Left ventricle myocardium inferior (tissue), 1 donor: ENCODE results near the gene CAAP1. TPM values are rescaled to one million over a fixed set of nuclear protein-coding genes. Genes with fewer than 3 reads are reported as not detected.
"Not testable (repeated sequence)": the region's sequence is repeated elsewhere in the genome, so short reads cannot be mapped to it uniquely, and the experiment has no call there.

ENCODE experiments used
- DNase-seq: peaks from one replicate; pipeline ENCODE4 v3.0.0-alpha.2; 2020
- H3K27ac ChIP-seq: fragments of 200-600 bp; replicated peaks from 2 replicates; pipeline ENCODE4 v1.8.0; 2021
- H3K27me3 ChIP-seq: fragments of 200-600 bp; 2 replicates; pipeline ENCODE4 v1.8.0; 2021; ENCODE audit warnings: low read depth
- H3K36me3 ChIP-seq: fragments of 200-600 bp; 2 replicates; pipeline ENCODE4 v1.8.0; 2021
- H3K4me1 ChIP-seq: fragments of 200-600 bp; 2 replicates; pipeline ENCODE4 v1.8.0; 2021
- H3K4me3 ChIP-seq: fragments of 200-600 bp; 2 replicates; pipeline ENCODE4 v1.8.0; 2021; ENCODE audit warnings: mild to moderate bottlenecking, moderate library complexity
- H3K9me3 ChIP-seq: fragments of 200-600 bp; replicated peaks from 2 replicates; pipeline ENCODE4 v1.8.0; 2021
- CTCF ChIP-seq: fragments of 200-600 bp; IDR thresholded peaks from 2 replicates; pipeline ENCODE4 v1.8.0; 2021; ENCODE audit warnings: antibody characterized with exemption, mild to moderate bottlenecking, borderline replicate concordance
- intact Hi-C: fragments of 100-400 bp; cut with micrococcal nuclease; formaldehyde crosslinking; loops from one replicate; pipeline ENCODE4 v1.11.0; 2022
- total RNA-seq: library from RNA; stranded (reverse); fragmentation: NEBNext Ultra II Directional; extraction: Animal tissue kit (Norgen Biotek cat#: 25700); gene quantifications from one replicate; pipeline ENCODE4 v1.2.1, GENCODE V29; 2021
- donor health status: DM: no; HTN: yes; CAD: no; lungs with severe emphysema.

The CAAP1 gene
- total RNA-seq, 1 donor from 2014 or later, result 7.9 TPM

- no peak for TF ChIP-seq CTCF
- Histone ChIP-seq H3K27ac (no peak overlapping the region), H3K4me1 (no peaks in the 10 kb centered on the region), H3K4me3 (no peak overlapping the region), H3K36me3 (peaks cover 13% of the 10 kb centered on the region), H3K27me3 (no peaks in the 10 kb centered on the region), H3K9me3 (no peaks in the 10 kb centered on the region)
- intact Hi-C loops, result no loop called here
- no peak for DNase-seq
Measured at GRCh38 chr9:26833792-26834191, 58.8 kb downstream of the CAAP1 start.

GRCh38 chr9:26828391-26828955 is 64.1 kb downstream of the CAAP1 start:
- intact Hi-C loops, H3K27ac ChIP-seq, H3K27me3 ChIP-seq, H3K9me3 ChIP-seq, H3K4me3 ChIP-seq, H3K36me3 ChIP-seq, DNase-seq, H3K4me1 ChIP-seq: not testable (repeated sequence)

GRCh38 chr9:26814799-26815198 is 77.8 kb downstream of the CAAP1 start:
- intact Hi-C loops, result no loop called here
- Histone ChIP-seq H3K27ac (no peak overlapping the region), H3K36me3 (no peaks in the 10 kb centered on the region), H3K4me1 (no peaks in the 10 kb centered on the region), H3K4me3 (no peak overlapping the region), H3K9me3 (no peaks in the 10 kb centered on the region), H3K27me3 (no peaks in the 10 kb centered on the region)
- no peak for TF ChIP-seq CTCF
- no peak for DNase-seq

GRCh38 chr9:26813247-26813646 is 79.4 kb downstream of the CAAP1 start:
- Histone ChIP-seq H3K27ac (no peak overlapping the region), H3K36me3 (no peaks in the 10 kb centered on the region), H3K9me3 (no peaks in the 10 kb centered on the region), H3K4me1 (no peaks in the 10 kb centered on the region), H3K4me3 (no peak overlapping the region), H3K27me3 (no peaks in the 10 kb centered on the region)
- intact Hi-C loops, result no loop called here
- TF ChIP-seq CTCF, result no peak
- DNase-seq, result no peak

- Histone ChIP-seq H3K27me3 (no peaks in the 10 kb centered on the region), H3K4me3 (no peak overlapping the region), H3K27ac (no peak overlapping the region), H3K36me3 (no peaks in the 10 kb centered on the region), H3K9me3 (no peaks in the 10 kb centered on the region), H3K4me1 (no peaks in the 10 kb centered on the region)
- intact Hi-C loops, result no loop called here
- TF ChIP-seq CTCF, result no peak
- no peak for DNase-seq
Measured at GRCh38 chr9:26812217-26812616, 80.4 kb downstream of the CAAP1 start.

- no peak for DNase-seq
- intact Hi-C loops, result no loop called here
- Histone ChIP-seq H3K36me3 (no peaks in the 10 kb centered on the region), H3K27ac (no peak overlapping the region), H3K27me3 (no peaks in the 10 kb centered on the region), H3K4me3 (no peak overlapping the region), H3K4me1 (no peaks in the 10 kb centered on the region), H3K9me3 (no peaks in the 10 kb centered on the region)
- no peak for TF ChIP-seq CTCF
Measured at GRCh38 chr9:26811106-26811505, 81.5 kb downstream of the CAAP1 start.
